CD4-positive, alpha-beta T cell treated with Interleukin-10 for 1 hour (primary cell): ENCODE measurements around the gene PTGES3L.
A peak's percentile ranks its signal among the peaks of the same experiment; 100 is the strongest.
"Not testable (repeated sequence)": the region's sequence is repeated elsewhere in the genome, so short reads cannot be mapped to it uniquely, and the experiment has no call there.

Source experiments
- DNase-seq: peaks from one replicate; pipeline ENCODE4 v3.0.0-alpha.2; 2020

The PTGES3L gene

DNA sequence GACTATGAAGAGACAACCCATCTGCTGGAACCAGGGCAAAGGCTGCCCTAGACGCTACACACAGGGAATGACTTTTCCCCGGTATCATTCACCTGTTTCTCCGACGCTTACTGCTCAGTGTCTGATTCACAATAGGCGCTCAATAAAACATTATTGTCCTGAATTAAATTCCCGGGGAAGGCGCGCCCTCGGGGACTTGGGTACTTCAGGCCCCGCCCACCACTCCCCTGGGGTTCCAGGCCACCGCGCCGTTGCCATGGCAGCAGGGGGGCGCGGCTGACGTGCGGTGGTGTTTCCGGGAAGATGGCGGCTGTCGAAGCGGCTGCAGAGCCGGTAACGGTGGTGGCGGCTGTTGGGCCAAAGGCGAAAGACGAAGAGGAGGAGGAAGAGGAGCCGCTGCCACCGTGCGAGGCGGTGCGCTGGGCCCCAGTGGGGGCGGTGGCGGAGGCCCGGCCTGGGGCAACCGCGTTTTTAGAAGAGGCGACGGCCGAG, 440 bp upstream of the PTGES3L start, which contains the start of gene RUNDC1:
Gene RUNDC1, plus strand, starts transcription at position 292 of the 492 bp plus-strand sequence. Its CDS starts 12 bp downstream, at position 304.
- DNase-seq: peak; percentile 91

DNA sequence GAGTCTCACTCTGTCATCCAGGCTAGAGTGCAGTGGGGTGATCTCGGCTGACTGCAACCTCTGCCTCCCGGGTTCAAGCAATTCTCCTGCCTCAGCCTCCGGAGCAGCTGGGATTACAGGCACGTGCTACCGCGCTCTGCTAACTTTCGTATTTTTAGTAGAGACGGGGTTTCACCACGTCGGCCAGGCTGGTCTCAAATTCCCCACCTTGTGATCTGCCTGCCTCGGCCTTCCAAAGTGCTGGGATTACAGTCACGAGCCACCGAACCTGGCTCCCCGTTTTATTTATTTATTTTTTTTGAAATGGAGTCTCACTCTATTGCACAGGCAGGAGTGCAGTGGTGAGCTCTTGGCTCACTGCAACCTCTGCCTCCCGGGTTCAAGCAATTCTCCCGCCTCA, 4.2 kb downstream of the PTGES3L start:
- DNase-seq: not testable (repeated sequence)

DNA sequence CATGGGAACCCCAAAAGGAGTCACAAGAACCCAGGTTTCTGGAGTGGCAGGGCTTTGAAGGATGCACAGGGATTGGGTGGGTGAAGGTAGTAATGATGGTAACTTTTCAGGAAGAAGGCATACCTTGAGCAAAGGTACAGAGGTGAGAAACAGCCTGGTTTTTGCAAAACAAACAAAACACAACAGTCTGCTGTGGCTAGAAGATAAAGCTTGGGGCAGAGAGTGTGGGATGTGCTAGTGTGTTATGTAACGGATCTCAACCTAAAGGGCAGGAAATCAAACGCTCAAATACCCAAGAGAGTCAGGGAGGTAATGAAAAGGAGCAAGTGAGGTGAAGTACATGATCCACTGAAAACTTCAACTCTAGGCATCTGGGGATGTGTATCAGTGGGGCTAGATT, 4.6 kb downstream of the PTGES3L start:
- no peak for DNase-seq

DNA sequence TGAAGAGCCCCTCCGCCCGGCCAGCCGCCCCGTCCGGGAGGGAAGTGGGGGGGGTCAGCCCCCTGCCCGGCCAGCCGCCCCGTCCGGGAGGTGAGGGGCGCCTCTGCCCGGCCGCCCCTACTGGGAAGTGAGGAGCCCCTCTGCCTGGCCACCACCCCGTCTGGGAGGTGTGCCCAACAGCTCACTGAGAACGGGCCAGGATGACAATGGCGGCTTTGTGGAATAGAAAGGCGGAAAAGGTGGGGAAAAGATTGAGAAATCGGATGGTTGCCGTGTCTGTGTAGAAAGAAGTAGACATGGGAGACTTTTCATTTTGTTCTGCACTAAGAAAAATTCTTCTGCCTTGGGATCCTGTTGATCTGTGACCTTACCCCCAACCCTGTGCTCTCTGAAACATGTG, 6.6 kb downstream of the PTGES3L start:
- not testable (repeated sequence) for DNase-seq

DNA sequence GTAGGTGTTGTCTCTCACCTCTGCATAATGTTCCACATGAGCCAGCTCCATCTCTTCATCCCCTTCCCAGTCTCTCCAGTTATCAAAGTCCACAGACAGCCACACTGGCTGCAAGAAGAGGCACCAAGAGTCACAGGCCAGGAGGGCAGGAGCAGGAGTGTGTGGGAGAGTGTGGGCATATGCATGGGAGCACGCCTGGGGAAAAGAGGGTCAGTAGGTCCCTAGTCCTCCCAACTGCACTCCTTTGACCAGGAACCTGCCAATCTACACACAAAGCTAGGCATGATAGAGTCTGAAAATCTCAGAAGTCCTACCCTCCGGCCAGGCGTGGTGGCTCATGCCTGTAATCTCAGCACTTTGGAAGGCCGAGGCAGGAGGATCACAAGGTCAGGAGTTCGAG, 8.3 kb downstream of the PTGES3L start:
- DNase-seq: no peak

DNA sequence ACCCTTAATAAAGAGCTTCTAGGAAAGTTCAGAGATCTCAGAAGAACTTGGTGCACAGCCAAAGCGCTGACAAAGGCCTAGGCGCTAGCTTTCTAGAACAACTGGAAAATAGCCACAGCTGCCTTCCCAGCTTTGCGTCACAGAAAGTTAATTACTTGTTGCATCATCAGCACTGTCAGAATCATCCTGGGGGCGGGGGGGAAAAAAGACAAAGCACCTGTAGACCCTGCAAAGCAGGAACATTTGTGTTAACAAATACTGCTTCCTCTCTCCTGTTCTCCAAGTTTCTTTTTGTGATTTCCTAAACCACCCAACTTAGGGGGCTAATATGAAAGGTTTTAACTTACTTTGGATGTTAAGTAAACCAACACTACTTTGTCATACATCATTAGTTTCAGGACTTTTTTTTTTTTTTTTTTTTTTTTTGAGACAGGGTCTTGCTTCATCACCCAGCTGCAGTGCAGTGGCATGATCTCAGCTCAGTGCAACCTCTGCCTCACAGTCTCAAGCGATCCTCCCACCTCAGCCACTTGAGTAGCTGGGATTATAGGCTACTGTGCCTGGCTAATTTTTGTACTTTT, 10.8 kb downstream of the PTGES3L start:
- DNase-seq: no peak

DNA sequence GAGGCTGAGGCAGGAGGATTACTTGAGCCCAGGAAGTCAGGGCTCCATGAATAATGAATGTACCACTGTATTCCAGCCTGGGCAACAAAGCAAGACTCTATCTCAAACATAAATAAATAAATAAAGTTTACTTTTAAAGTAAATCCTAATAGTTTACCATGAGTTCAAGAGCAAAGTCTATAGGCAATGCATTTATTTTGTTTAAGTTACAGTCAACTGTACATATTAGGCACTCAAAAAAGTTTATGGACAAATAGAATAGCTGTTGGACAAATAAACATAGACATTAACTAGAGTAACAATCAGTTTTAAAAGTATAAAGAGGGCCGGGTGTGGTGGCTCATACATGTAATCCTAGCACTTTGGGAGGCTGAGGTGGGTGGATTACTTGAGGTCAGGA, 12.0 kb downstream of the PTGES3L start:
- DNase-seq: no peak

DNA sequence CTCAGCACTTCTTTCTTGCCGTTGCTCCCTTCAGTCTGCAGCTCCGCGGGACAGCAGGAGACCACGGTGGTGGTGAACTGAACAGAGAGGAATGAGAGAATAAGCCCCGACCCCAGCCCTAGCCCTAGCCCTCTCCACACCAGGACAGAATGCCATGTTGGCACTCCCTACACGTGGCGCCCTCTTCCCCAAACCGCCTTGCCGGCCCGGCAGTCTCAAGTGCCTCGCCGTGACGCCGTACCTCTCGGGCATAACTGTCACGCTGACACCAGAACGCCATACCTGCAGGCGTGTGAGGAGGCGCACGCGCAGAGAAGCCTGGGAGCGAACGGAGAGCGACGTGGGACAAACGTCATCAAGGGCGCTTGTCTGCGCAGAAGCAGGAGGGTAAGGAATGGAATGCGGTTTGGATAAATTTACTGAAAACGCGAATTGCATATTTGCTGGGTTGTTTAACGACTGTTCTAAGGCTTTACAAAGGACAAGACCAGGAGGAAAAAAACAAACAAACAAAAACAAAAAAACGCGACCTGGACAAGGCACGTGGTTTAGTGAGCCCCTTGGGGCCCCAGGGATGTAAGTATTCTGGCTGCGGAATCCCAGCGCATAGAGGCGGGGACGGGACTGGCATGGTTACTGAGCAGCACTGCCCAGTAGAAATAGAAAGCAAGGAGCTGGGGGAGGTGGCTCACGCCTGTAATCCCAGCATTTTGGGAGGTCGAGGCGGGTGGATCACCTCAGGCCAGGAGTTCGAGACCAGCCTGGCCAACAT, 15.5 kb downstream of the PTGES3L start, which contains the start of gene AARSD1:
Gene AARSD1, minus strand, starts transcription at position 294 of the 772 bp plus-strand sequence. Its CDS starts 14 bp downstream, at position 280.
- DNase-seq: peak; percentile 93

DNA sequence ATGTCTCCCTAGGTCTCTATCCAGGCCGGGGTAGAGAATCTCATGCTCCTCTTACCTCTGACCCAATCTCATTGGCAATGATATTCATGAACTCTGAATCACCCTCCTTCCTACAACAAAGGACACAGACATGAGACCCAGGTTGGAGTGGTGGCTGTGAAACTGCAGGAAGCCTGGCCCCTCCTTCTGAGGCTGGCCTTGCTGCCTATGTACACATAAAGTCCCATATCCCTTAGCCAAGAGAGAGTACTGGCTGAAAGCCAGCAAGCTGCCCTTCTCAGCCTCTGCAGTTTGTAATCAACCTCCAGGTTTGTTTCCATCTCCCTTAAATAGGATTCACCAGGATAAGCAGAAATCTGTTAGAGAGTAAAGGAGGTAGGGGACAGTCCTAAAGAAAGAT, 26.2 kb downstream of the PTGES3L start:
- no peak for DNase-seq

DNA sequence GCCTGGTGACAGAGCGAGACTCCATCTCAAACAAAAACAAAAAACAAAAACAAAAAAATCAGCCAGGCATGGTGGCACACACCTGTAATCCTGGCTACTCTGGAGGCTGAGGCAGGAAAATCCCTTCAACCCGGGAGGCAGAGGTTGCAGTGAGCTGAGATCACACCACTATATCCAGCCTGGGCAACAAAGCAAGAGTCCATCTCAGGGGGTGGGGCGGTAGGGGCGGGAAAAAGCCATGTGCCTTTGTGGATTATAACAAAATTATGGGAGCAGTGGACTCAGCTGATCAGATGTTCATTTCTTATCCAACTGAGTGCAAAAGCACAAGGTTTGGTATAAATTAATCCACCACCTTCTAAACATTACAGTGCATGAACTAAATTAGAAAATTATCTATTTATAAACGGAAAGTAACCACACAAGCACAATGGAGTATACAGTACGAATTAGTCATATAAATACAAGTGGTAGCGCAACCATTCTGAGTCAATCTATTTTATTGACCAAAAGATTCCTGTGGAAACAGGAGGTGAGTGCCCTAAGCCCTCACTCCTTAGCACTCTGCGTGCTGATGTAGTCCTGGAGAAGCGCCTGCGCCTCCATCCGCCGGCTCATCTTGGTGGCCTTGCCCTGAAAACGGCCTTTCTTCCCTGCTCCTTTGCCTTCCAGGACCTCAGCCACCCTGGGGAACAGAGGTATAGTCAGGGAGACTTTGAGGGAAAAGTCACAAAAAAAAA, 29.7 kb downstream of the PTGES3L start:
- DNase-seq: no peak

DNA sequence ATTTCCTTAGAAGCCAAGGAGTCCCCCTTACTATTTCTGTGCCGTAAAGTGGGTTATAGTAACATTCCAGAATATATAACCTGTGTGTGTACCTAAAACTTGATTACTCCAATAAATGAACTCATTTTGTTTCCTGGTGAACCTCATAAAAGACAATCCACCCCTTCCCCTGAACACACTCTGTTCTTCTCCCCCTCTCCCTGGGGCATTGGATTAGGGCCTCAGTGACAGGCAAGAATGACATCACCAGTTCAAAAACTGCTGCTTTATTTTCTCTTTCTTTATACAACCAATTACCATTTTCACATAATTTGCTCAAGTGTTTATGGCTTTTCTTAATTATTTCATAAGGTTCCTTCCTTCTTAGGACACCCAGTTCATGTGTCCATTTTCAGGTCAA, 33.1 kb downstream of the PTGES3L start:
- DNase-seq: no peak

DNA sequence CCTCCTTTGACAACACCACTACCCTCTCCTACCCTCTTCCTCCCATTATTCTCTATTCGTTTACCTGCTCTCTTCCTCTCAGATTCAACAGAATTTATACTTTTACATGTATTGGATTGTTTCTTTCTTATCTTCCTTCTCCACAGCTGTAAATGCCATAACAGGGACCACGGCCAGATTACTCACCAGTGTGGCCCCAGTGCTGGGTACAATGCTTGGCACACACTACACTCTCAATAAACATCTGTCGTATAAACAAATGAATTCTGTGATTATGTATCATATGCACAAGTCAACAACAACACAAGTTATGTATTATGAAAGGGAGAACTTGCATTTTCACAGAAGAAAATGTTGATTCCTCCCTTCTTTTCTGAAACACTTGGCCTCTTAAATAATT, 35.7 kb downstream of the PTGES3L start:
- DNase-seq: no peak

DNA sequence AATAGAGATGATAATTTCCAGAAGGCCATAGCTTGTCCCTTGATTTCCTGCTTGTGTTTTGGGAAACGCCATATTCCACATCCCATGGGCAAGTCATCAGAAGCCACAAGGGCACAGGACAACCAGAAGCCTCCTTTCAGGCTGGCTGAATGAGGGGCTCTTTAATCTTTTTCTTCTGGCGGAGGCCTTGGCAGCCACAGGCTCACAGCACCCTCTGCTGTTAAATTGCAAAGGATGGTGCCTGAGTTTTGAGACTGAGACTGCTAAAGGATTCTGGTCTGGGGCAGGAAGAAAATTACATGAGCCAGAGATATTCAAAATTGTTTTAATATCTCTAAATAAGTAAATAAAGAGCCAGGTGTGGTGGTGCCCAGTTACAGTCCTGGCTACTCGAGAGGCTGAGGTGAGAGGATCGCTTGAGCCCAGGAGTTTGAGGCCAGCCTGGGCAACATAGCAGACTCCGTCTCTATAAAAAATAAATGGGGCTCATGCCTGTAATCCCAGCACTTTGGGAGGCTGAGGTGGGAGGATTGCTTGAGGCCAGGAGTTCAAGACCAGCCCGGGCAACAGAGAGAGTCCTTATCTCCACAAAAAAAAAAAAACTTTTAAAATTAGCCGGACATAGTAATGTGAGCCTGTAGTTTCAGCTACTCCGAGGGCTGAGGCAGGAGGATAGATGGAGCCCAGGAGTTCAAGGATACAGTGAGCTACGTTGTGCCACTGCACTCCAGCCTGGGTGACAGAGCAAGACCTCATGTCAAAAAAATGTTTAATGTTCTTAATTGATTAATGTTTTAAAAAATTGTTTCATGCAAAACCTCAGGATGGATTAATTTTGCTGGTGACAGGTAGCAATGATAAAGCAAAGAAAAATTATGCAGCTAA, 41.9 kb downstream of the PTGES3L start:
- peak; percentile 24 for DNase-seq

DNA sequence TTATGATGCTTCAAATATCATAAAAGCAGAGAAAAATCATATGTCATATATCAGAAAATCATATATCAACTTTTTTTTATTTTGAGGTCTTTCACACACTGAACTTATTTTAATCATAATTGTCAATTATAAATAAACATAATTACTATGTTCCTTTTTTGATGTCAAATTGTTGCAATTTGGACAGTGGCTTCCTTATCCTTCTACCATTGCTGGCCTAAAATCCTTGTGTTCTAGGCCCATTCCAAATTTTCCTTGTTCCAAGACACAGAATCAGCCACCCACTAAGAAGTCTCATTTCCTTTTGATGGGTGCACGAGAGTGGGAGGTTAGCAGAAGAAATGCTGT, 50.4 kb downstream of the PTGES3L start:
- no peak for DNase-seq

DNA sequence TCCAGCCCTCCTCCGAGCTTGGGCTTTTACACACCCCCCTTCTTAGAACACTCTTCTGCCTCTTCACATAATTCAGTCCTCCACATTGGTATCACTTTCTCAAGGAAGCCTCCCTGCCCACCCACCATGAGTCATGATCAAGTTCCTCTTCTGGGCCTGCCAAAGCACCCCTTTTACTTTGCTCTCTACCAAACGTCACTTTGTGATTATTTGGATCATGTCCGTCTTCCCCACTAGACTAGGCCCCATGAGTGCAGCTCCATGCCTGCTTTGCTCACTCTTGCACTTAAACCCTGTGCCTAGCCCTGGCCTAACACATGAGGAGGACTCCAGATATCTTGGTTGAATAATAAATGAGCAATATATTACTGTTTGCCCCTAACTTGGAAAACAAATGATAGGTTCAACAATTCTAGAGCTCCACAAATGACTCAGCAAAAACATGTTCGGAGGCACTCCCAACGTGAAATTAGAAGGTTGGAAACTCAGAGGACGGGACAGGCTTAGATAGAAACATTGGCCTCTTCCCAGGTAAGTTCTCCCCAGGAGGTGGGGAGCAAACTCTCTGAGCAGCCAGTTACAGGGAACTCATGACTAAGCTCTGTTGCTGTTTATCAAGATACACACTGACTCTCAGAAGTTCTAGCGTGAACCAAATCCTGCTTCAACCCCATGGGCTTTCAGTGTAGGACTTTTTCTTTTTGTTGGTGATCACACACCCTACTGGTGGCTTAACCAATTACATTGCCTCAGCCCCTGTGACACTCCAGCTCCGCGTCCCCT, 51.0 kb downstream of the PTGES3L start:
- peak; percentile 12 for DNase-seq

DNA sequence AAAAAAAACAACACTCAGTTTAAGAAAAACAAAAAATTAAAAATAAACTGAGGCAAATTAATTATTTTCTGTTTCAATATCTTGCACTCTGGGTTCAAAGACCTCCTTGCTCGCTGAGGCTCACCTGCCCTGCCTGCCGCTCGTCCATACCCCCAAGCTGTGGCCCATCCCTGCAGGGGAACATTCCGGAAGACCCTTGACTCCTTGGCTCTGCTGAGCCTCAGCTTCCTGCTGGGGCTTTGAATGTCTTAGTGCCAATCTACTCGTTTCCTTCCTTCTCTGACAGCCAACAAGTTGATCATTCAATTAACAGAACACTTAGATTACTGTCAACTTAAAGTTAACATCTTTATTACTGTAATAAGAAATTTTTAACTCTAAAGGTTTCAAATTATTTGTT, 55.0 kb downstream of the PTGES3L start:
- no peak for DNase-seq

DNA sequence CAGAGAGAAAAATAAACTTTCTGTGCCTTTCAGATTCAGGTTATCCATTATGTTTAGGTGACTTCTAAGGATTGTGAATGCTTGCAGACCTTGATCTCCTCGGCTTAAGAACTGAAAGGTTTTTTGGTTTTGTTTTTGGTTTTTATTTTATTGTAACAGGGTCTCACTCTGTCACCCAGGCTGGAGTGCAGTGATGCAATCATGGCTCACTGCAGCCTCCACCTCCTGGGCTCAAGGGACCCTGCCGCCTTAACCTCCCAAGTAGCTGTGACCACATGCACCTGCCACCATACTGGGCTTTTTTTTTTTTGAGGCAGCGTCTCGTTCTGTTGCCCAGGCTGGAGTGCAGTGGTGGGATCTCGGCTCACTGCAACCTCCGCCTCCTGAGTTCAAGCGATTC, 56.4 kb downstream of the PTGES3L start:
- not testable (repeated sequence) for DNase-seq

DNA sequence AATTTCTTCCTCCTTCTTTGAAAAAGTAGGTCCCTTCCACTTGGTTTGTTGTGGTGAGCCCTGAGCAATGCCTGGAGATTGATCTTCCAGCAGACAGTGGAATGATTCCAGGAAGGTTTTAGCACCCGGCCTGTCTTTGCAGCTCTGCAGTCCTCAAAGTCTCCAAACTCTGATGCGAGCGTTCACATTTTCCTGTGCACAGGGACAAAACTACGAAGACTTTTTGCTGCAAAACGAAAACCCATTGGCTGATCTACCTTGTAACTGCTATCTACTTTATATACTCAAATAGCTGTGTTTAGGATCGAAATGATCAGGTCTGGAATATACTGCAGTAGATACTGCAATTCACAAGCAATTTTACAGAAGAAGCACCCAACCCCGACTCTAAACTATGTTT, 57.6 kb downstream of the PTGES3L start:
- DNase-seq: no peak

DNA sequence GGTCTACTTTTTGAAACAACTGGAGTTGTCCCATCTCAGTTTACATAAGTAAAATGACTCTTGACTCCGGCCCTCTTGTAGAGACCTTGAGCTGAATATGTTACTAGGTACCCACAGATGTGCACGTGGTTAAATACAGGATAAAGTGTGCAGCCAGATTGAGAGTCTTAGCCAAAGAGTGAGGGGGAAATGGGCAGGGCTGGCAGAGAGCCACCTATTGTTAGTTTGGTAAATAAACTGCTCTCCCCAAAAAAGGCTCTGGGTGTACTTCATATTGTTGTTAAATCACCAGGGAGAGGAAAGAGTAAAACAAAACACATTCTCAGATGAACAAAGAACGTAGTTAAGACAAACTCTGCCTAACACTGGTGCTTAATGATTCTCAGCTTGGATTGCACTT, 59.0 kb downstream of the PTGES3L start:
- DNase-seq: no peak

DNA sequence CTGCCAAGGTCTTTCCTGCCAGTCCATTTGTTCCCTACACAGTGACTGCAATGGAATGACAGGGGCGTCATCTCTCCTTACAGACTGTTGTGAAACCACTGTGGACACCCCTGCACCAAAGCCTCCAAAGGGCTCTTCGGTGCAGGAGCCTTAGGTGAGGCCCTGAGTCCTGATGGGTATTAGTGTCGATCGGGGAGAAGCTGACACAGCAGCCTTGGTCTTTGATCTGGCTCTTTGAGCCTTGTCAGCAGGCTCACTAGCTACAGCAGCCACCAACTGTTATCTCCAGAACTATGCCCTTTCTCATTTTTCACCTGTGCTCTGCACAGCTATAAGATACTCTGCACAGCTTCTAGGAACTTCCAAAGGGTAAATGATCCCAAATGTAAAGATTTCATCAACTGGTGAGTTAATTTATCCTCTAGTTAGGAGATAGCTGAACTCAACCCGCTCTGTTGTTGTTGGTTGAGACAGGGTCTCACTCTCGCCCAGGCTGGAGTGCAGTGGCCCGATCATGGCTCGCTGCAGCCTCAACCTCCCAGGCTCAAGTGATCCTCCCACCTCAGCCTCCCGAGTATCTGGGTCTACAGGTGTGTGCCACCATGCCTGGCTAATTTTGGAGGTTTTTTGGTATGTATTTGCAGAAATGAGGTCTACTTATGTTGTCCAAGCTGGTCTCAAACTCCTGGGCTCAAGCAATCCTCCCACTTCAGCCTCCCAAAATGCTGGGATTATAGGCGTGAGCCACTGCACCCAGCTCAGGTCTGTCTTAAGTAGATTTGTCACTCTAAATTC, 59.6 kb downstream of the PTGES3L start:
- no peak for DNase-seq

DNA sequence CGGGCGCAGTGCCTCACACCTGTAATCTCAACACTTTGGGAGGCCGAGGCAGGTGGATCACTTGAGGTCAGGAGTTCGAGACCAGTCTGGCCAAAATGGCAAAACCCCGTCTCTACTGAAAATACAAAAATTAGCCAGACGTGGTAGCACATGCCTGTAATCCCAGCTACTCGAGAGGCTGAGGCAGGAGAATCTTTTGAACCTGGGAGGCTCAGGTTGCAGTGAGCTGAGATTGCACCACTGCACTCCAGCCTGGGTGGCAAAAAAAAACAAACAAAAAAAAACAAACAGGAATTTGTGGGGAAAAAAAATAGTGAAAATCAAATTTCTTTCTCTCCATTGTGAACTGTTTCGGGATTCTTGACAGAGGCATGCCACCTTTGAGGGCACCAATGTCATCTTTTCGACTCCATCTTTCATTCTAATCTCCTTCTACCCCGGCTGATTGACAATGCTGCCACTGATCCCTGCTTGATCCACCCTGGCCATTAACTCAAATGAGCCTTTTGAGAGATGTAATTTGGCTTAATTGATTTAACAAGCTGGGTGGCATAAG, 60.3 kb downstream of the PTGES3L start:
- DNase-seq: not testable (repeated sequence)
